Fibroblast of mammary gland (primary cell): ENCODE data around the gene BNIPL.

Source experiments
- DNase-seq: peaks from one replicate; pipeline ENCODE4 v3.0.0-alpha.2; 2010; ENCODE audit warnings: low read depth
- H3K4me3 ChIP-seq: 2 replicates; pipeline ENCODE4 v1.5.1; 2011; ENCODE audit warnings: low read depth, mild to moderate bottlenecking, low read length, moderate library complexity; ENCODE audit not compliant: control insufficient read depth
- TF ChIP-seq, protein P1 (sequence below): conservative IDR thresholded peaks from 2 replicates; pipeline ENCODE4 v1.5.1; 2011; ENCODE audit warnings: low read depth, low read length, inconsistent platforms; ENCODE audit not compliant: control insufficient read depth, insufficient read depth

The BNIPL gene

DNA sequence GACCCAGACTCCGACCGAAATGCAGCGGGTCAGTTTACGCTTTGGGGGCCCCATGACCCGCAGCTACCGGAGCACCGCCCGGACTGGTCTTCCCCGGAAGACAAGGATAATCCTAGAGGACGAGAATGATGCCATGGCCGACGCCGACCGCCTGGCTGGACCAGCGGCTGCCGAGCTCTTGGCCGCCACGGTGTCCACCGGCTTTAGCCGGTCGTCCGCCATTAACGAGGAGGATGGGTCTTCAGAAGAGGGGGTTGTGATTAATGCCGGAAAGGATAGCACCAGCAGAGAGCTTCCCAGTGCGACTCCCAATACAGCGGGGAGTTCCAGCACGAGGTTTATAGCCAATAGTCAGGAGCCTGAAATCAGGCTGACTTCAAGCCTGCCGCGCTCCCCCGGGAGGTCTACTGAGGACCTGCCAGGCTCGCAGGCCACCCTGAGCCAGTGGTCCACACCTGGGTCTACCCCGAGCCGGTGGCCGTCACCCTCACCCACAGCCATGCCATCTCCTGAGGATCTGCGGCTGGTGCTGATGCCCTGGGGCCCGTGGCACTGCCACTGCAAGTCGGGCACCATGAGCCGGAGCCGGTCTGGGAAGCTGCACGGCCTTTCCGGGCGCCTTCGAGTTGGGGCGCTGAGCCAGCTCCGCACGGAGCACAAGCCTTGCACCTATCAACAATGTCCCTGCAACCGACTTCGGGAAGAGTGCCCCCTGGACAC lies 11.7 kb downstream of the BNIPL start:
- TF ChIP-seq, protein P1, sequence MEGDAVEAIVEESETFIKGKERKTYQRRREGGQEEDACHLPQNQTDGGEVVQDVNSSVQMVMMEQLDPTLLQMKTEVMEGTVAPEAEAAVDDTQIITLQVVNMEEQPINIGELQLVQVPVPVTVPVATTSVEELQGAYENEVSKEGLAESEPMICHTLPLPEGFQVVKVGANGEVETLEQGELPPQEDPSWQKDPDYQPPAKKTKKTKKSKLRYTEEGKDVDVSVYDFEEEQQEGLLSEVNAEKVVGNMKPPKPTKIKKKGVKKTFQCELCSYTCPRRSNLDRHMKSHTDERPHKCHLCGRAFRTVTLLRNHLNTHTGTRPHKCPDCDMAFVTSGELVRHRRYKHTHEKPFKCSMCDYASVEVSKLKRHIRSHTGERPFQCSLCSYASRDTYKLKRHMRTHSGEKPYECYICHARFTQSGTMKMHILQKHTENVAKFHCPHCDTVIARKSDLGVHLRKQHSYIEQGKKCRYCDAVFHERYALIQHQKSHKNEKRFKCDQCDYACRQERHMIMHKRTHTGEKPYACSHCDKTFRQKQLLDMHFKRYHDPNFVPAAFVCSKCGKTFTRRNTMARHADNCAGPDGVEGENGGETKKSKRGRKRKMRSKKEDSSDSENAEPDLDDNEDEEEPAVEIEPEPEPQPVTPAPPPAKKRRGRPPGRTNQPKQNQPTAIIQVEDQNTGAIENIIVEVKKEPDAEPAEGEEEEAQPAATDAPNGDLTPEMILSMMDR = peak; percentile 51
- peak overlapping the region; percentile 73 for H3K4me3 ChIP-seq

DNA sequence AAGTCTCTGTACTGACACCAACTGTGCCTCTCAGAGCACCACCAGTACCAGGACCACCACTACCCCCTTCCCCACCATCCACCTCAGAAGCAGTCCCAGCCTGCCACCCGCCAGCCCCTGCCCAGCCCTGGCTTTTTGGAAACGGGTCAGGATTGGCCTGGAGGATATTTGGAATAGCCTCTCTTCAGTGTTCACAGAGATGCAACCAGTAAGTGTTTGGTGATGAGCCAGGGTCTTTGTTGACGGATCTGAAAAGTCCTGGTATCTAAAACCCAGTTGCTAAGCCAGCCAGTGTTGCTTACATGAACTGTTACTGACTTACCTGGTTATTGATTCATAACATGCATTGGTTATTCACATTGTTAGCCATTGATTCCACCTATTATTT lies 12.3 kb downstream of the BNIPL start:
- H3K4me3 ChIP-seq = peak overlapping the region; percentile 73
- TF ChIP-seq, protein P1 = no peak
- no peak for DNase-seq

More for the DNA sequence above, 11.7 kb downstream of the BNIPL start:
- peak; percentile 65 for DNase-seq

DNA sequence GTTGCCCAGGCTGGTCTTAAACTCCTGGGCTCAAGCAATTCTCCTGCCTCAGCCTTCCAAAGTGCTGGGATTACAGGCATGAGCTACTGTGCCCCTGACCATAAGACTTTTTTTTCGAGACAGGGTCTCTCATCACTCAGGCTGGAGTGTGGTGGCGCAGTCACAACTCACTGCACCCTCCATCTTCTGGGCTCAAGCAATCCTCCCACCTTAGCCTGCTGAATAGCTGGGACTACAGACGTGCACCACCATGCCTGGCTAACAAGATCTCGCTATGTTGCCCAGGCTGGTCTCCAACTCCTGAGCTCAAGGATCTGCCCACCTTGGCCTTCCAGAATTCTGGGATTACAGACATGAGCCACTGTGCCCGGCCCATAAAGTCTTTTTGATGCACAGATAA lies 13.1 kb downstream of the BNIPL start:
- no peak for DNase-seq
- no peak overlapping the region for H3K4me3 ChIP-seq
- TF ChIP-seq, protein P1 = no peak

DNA sequence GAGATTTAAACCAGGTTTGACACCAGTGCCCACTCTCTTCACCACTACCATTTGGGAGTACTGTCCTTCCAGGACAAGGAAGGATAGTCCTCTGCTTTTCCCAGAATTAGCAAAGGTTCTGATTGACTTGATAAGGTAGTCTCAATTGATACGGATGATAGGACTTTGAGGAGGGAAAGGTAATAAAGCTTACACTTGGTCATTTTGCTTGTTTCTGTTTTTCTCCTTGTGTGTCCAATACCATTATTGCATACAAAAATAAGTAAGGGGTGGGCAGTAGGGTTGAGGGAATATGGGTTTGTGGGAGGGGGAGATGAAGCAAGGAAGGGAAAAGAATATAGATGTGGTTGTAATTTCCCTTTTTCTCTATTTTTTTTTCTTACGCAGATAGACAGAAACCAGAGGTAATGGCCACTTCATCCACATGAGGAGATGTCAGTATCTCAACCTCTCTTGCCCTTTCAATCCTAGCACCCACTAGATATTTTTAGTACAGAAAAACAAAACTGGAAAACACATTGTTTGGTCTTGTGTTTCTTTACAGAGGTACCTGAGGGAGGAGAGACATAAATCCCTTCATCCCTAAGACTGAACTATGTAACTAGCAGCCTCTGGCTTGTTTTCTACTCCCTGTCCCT lies 13.8 kb downstream of the BNIPL start:
- TF ChIP-seq, protein P1 = no peak
- no peak overlapping the region for H3K4me3 ChIP-seq
- DNase-seq = no peak

DNA sequence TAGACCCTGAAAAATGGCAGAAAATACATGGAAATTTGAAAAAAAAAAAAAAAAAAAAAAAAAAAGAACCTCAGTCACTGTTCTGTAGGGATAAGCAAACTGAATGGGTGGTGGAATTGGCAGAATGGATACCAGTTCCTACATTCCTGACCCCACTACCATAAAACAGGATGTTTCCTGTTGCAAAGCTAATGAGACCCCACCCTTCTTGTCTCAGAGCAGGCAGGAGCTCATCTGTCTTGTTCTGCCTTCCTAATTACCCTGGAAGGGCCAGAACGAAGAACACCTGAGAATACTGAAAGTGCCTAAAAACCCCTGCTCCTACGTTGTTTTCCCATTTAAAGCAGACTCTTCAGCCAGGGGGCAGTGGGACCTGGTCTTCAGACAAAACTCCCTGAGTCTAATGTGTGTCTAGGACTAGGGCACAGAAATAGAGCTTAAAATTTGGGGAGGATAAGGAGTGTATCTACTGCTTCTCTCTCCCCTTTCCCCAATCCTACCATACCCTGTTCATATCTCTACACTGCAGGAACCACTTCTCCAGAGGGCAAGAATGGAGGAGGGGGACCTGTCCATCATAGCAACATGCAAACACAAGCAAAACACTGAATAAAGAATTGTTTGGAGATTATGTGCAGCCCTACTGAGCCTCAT lies 15.1 kb downstream of the BNIPL start:
- no peak overlapping the region for H3K4me3 ChIP-seq
- TF ChIP-seq, protein P1 = no peak
- DNase-seq = no peak

DNA sequence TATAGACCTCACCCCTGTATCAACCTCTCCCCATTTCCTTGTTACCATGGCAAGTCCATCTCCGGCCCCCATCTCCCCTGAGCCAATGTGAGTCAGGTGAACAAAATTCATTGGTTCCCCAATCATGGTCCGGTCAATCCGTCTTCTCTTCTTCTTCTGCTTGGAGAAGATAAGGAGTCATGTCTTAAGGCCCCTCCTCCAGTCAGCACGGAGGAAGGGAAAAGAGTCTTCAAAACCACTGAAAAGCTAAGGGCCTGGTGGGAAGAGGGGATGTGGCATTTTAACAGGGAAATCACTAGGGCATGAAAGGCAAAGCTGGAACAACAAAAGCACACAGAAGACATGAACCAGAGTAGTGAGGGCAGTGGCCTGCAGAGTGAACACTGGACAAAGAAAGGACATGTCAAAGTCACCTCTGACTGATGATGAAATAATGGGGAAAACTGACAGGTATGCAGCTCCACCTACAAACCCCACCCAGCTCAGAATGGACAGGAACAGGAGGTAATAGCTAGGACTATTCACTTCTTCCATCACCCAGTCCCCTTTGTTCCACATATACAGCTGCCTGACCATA lies 18.7 kb downstream of the BNIPL start:
- H3K4me3 ChIP-seq = no peak overlapping the region
- DNase-seq = no peak
- TF ChIP-seq, protein P1 = no peak
